Measurements from ENCODE around the gene PLCB1. TPM values are rescaled to one million over a fixed set of nuclear protein-coding genes. Genes with fewer than 3 reads are reported as not detected.

PLCB1 gene
- total and polyA plus RNA-seq, 2 experiments from 2014 or later = 14.9 to 20.7 TPM

DNA sequence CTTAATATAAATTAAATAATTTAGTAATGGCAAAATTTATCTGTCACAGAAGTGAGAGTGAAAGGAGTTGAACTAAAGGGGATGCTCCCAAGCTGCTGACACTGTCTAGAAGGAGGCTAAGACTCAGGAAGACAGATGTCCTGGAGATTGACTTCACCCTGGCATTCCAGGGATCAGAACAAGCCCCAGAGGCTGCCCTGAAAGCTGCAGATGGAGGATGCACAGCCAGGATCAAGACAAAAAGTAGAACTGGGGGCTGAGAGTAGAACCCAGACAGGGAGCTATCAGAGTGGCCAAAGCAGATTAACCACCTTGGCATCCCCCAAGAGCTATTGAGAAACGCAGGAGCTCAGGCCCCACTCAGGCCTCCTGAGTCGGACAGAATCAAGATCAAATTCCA is 747.6 kb downstream of the PLCB1 start:
- H3K4me2 ChIP-seq = no peak overlapping the region
- no peaks in the 10 kb centered on the region for H3K4me1 Mint-ChIP-seq
- H3K27me3 Mint-ChIP-seq (ENCODE audit: insufficient read depth, low read depth, poor library complexity) = no peaks in the 10 kb centered on the region
- 0 out of 2 replicates have a peak, but pooled peaks cover 3% of the 10 kb centered on the region for H3K9me2 ChIP-seq (ENCODE audit: insufficient read depth)
- H3K4me3 ChIP-seq = no peak overlapping the region
- H3K4me1 ChIP-seq (ENCODE audit: insufficient read depth) = no peaks in the 10 kb centered on the region
- no peaks in the 10 kb centered on the region for H3K9me3 Mint-ChIP-seq
- no peak overlapping the region for H3K4me3 Mint-ChIP-seq
- ATAC-seq (no peak), DNase-seq (ENCODE audit: low spot score) (no peak)
- H3K27ac ChIP-seq (ENCODE audit: low read depth) = no peak overlapping the region; the same call in 1 of the 2 replicates
- no peaks in the 10 kb centered on the region for H4K20me1 ChIP-seq (replicated peaks; ENCODE audit: insufficient read depth)
- TF ChIP-seq ZNF462 (CRISPR knock-in tag; IDR thresholded peaks at IDR 0.05) (no peak), ZNF114 (CRISPR knock-in tag; IDR thresholded peaks at IDR 0.05) (no peak), REST (IDR thresholded peaks at IDR 0.05; ENCODE audit: unreplicated experiment) (no peak), CREB1 (CRISPR knock-in tag; IDR thresholded peaks at IDR 0.05; ENCODE audit: low read depth) (no peak), EZH2 (IDR thresholded peaks at IDR 0.05; ENCODE audit: low read depth, unreplicated experiment) (no peak), JUNB (IDR thresholded peaks at IDR 0.05; ENCODE audit: unreplicated experiment) (no peak), POLR2AphosphoS5 (IDR thresholded peaks at IDR 0.05; ENCODE audit: low read depth) (no peak)
- no peaks in the 10 kb centered on the region for H3F3A ChIP-seq (replicated peaks; ENCODE audit: low read depth)
- no peak overlapping the region for H3K27ac Mint-ChIP-seq
- H3K27me3 ChIP-seq (ENCODE audit: insufficient read depth) = no peaks in the 10 kb centered on the region
- H3K36me3 Mint-ChIP-seq (ENCODE audit: low read depth) = no peaks in the 10 kb centered on the region
- no peak overlapping the region for H2AFZ ChIP-seq
- H3K36me3 ChIP-seq (ENCODE audit: insufficient read depth) = no peaks in the 10 kb centered on the region
- H3K79me2 ChIP-seq (replicated peaks; ENCODE audit: insufficient read depth) = no peaks in the 10 kb centered on the region
